ENCODE measurements around the gene RALGPS1.

DNA sequence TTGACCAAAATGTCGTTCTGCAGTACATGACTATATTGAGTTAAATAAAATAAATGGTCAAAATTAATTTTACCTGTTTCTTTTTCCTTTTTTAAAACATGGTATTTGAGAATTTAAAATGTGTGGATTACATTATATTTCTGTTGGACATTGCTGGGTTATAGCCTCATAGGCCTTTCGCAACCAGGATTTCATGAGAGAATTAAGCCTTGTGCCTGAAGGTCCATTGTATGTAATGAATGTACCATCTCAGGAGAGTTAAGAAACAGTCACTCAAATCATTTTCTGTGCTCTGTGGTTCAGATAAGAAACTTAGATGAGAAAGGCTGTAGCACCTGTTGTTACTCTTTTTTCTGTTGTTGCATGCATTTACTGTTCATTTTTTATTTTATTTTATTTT lies 104.4 kb downstream of the RALGPS1 start:
- TF ChIP-seq POLR2A (IDR thresholded peaks at IDR 0.05; ENCODE audit: low read depth) (no peak), EP300 (IDR thresholded peaks at IDR 0.05) (no peak), POLR2AphosphoS5 (IDR thresholded peaks at IDR 0.05) (no peak)
- TF ChIP-seq, protein P1, sequence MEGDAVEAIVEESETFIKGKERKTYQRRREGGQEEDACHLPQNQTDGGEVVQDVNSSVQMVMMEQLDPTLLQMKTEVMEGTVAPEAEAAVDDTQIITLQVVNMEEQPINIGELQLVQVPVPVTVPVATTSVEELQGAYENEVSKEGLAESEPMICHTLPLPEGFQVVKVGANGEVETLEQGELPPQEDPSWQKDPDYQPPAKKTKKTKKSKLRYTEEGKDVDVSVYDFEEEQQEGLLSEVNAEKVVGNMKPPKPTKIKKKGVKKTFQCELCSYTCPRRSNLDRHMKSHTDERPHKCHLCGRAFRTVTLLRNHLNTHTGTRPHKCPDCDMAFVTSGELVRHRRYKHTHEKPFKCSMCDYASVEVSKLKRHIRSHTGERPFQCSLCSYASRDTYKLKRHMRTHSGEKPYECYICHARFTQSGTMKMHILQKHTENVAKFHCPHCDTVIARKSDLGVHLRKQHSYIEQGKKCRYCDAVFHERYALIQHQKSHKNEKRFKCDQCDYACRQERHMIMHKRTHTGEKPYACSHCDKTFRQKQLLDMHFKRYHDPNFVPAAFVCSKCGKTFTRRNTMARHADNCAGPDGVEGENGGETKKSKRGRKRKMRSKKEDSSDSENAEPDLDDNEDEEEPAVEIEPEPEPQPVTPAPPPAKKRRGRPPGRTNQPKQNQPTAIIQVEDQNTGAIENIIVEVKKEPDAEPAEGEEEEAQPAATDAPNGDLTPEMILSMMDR (IDR thresholded peaks at IDR 0.05) = no peak
